IMR-90 (cell line): Measurements from ENCODE around the gene COX7A2L. TPM values are rescaled to one million over a fixed set of nuclear protein-coding genes. Genes with fewer than 3 reads are reported as not detected.

ENCODE experiments used
- ATAC-seq: fragments of 200-7000 bp; cut with Tn5 transposase; 2 replicates; pipeline ENCODE4 v1.9.1; 2020; ENCODE audit warnings: low read depth, mild to moderate bottlenecking, moderate library complexity
- BruUV-seq: library from RNA; stranded (reverse); fragments of 400-500 nt; replicated peaks from 2 replicates; lab custom pipeline; 2021; lab: Mats Ljungman, UMichigan
- CTCF ChIA-PET: fragments of 300-600 bp; formaldehyde crosslinking; extraction: SDS; loops from one replicate; lab custom pipeline; 2021; ENCODE audit warnings: antibody characterized with exemption; lab: Yijun Ruan, JAX
- POLR2A ChIA-PET: fragments of 300-600 bp; sonication (Branson Sonifier 250); formaldehyde crosslinking; loops from one replicate; lab custom pipeline; 2022; ENCODE audit warnings: antibody characterized with exemption; ENCODE audit not compliant: unreplicated experiment; lab: Charles Lee
- DNase-seq: peaks from one replicate; pipeline ENCODE4 v3.0.0; 2013
- H2AFZ ChIP-seq: replicated peaks from 2 replicates; pipeline ENCODE3; 2013; ENCODE audit warnings: low read length, mild to moderate bottlenecking; ENCODE audit not compliant: poor library complexity
- H2AK5ac ChIP-seq: 2 replicates; pipeline ENCODE4 v1.6.1; 2013; ENCODE audit warnings: low read depth, low read length, inconsistent platforms
- H2AK9ac ChIP-seq: replicated peaks from 2 replicates; pipeline ENCODE3; 2013; ENCODE audit warnings: mild to moderate bottlenecking, low read depth, low read length, moderate library complexity; ENCODE audit not compliant: poor library complexity
- H2BK120ac ChIP-seq: 2 replicates; pipeline ENCODE4 v1.6.1; 2013; ENCODE audit warnings: low read depth, low read length, inconsistent platforms
- H2BK15ac ChIP-seq: 3 replicates; pipeline ENCODE4 v1.6.1; 2013; ENCODE audit warnings: low read depth, low read length, inconsistent platforms
- H2BK20ac ChIP-seq: 2 replicates; pipeline ENCODE4 v1.6.1; 2013; ENCODE audit warnings: low read depth, mild to moderate bottlenecking, inconsistent platforms, low read length, moderate library complexity
- H2BK5ac ChIP-seq: 2 replicates; pipeline ENCODE4 v1.6.1; 2013; ENCODE audit warnings: mild to moderate bottlenecking, low read depth, low read length, inconsistent platforms; ENCODE audit not compliant: poor library complexity, severe bottlenecking
- H3K14ac ChIP-seq: replicated peaks from 2 replicates; pipeline ENCODE4 v1.6.1; 2013; ENCODE audit warnings: low read depth, low read length, inconsistent platforms
- H3K18ac ChIP-seq: 2 replicates; pipeline ENCODE4 v1.6.1; 2013; ENCODE audit warnings: low read depth, low read length, control low read depth
- H3K23ac ChIP-seq: 2 replicates; pipeline ENCODE4 v1.6.1; 2013; ENCODE audit warnings: low read depth, low read length, inconsistent platforms
- H3K27ac ChIP-seq: 2 replicates; pipeline ENCODE4 v1.5.1; 2013; ENCODE audit warnings: mild to moderate bottlenecking, control low read depth, low read length; ENCODE audit not compliant: insufficient read depth
- H3K27me3 ChIP-seq: 2 replicates; pipeline ENCODE4 v1.6.1; 2013; ENCODE audit warnings: low read length; ENCODE audit not compliant: control insufficient read depth, insufficient read depth
- H3K36me3 ChIP-seq: 2 replicates; pipeline ENCODE4 v1.6.1; 2013; ENCODE audit warnings: low read length, mixed read lengths; ENCODE audit not compliant: control insufficient read depth, insufficient read depth
- H3K4ac ChIP-seq: 2 replicates; pipeline ENCODE4 v1.6.1; 2013; ENCODE audit warnings: low read depth, low read length, inconsistent platforms
- H3K4me1 ChIP-seq: 2 replicates; pipeline ENCODE4 v1.6.1; 2013; ENCODE audit warnings: low read length, mixed read lengths; ENCODE audit not compliant: control insufficient read depth, insufficient read depth
- H3K4me2 ChIP-seq: 2 replicates; pipeline ENCODE4 v1.6.1; 2013; ENCODE audit warnings: low read depth, mild to moderate bottlenecking, control low read depth, low read length, moderate library complexity
- H3K4me3 ChIP-seq: 2 replicates; pipeline ENCODE4 v1.5.1; 2013; ENCODE audit warnings: low read depth, mild to moderate bottlenecking, control low read depth, low read length, moderate library complexity; ENCODE audit not compliant: insufficient read depth
- H3K56ac ChIP-seq: 2 replicates; pipeline ENCODE4 v1.6.1; 2013; ENCODE audit warnings: low read length, inconsistent platforms; ENCODE audit not compliant: insufficient read depth; ENCODE audit errors: extremely low read depth
- H3K79me1 ChIP-seq, 2 experiments: 2 replicates each; pipeline ENCODE4 v1.6.1; 2013; ENCODE audit warnings: low read length in 2 of 2, inconsistent platforms in 1 of 2, low read depth in 1 of 2
- H3K9ac ChIP-seq: 2 replicates; pipeline ENCODE4 v1.6.1; 2013; ENCODE audit warnings: low read depth, low read length, control low read depth
- H3K9me1 ChIP-seq: 2 replicates; pipeline ENCODE4 v1.6.1; 2013; ENCODE audit warnings: low read length, inconsistent platforms; ENCODE audit not compliant: insufficient read depth
- H3K9me3 ChIP-seq: 2 replicates; pipeline ENCODE4 v1.6.1; 2013; ENCODE audit warnings: low read length; ENCODE audit not compliant: control insufficient read depth, insufficient read depth
- H4K20me1 ChIP-seq: 2 replicates; pipeline ENCODE4 v1.6.1; 2013; ENCODE audit warnings: low read length, inconsistent platforms; ENCODE audit not compliant: insufficient read depth
- H4K5ac ChIP-seq: 2 replicates; pipeline ENCODE4 v1.6.1; 2013; ENCODE audit warnings: mild to moderate bottlenecking, low read depth, low read length, control low read depth
- H4K8ac ChIP-seq, 2 experiments: 2 replicates each; pipeline ENCODE4 v1.6.1; 2013; ENCODE audit warnings: low read depth in 2 of 2, low read length in 2 of 2, control low read depth in 1 of 2, inconsistent platforms in 1 of 2
- H4K91ac ChIP-seq: 2 replicates; pipeline ENCODE4 v1.6.1; 2013; ENCODE audit warnings: low read depth, low read length, inconsistent platforms; ENCODE audit not compliant: insufficient read depth
- CEBPB ChIP-seq: IDR thresholded peaks from 2 replicates; pipeline ENCODE4 v1.6.1; 2012; ENCODE audit warnings: low read depth, low read length, improper control_type of control experiment
- FOS ChIP-seq: fragments of 150-350 bp; IDR thresholded peaks from 2 replicates; pipeline ENCODE4 v1.6.1; 2016; ENCODE audit warnings: low read depth, low read length
- MAFK ChIP-seq: IDR thresholded peaks from 2 replicates; pipeline ENCODE4 v1.6.1; 2012; ENCODE audit warnings: low read depth, low read length, improper control_type of control experiment
- NFE2L2 ChIP-seq: fragments of 150-350 bp; IDR thresholded peaks from 2 replicates; pipeline ENCODE4 v1.6.1; 2016; ENCODE audit warnings: low read depth, mild to moderate bottlenecking, low read length
- POLR2A ChIP-seq: IDR thresholded peaks from 2 replicates; pipeline ENCODE4 v1.6.1; 2012; ENCODE audit warnings: mild to moderate bottlenecking, low read depth, low read length
- RCOR1 ChIP-seq: IDR thresholded peaks from 2 replicates; pipeline ENCODE4 v1.6.1; 2012; ENCODE audit warnings: mild to moderate bottlenecking, low read length, improper control_type of control experiment; ENCODE audit not compliant: insufficient replicate concordance
- RFX5 ChIP-seq: IDR thresholded peaks from 2 replicates; pipeline ENCODE4 v1.8.0; 2012; ENCODE audit warnings: low read depth, mild to moderate bottlenecking, low read length, moderate library complexity
- WGBS, 2 experiments: methylation state at CpG; one replicate each; pipeline versions ENCODE4 v1.1.5 to v1.1.7; 2013; ENCODE audit warnings: missing lambda C conversion rate in 2 of 2; ENCODE audit not compliant: insufficient read length in 1 of 2; ENCODE audit errors: extremely low coverage in 2 of 2; 5-methylcytosine and 5-hydroxymethylcytosine counted together
- dilution Hi-C: fragments of 300-500 bp; cut with HindIII; formaldehyde crosslinking; loops from one replicate; pipeline ENCODE4 v1.14.3; 2018; ENCODE audit warnings: low sequenced_read_pairs; ENCODE audit not compliant: unreplicated experiment
- in situ Hi-C: fragments of 300-500 bp; cut with MboI; formaldehyde crosslinking; loops from 3 replicates; pipeline ENCODE4 v1.14.3; 2019; ENCODE audit warnings: low sequenced_read_pairs, inconsistent platforms, mixed read lengths
- intact Hi-C: fragments of 100-400 bp; cut with micrococcal nuclease; formaldehyde crosslinking; loops from 2 replicates; pipeline ENCODE4 v1.10.0; 2022
- polyA plus RNA-seq, 3 experiments: library from polyadenylated mRNA; depleted of rRNA; stranded (reverse); fragments of >200 nt; gene quantifications; 2 replicates each; pipeline ENCODE4 v1.2.3, GENCODE V29; 2012; ENCODE audit warnings: low replicate concordance in 1 of 3
- total RNA-seq: library from RNA; depleted of rRNA; stranded (reverse); fragments of >200 nt; gene quantifications from 2 replicates; pipeline ENCODE4 v1.2.3, GENCODE V29; 2012
- TF ChIP-seq, protein P1 (sequence below): conservative IDR thresholded peaks from 2 replicates; pipeline ENCODE4 v1.5.1; 2012; ENCODE audit warnings: mild to moderate bottlenecking, low read depth, low read length, improper control_type of control experiment
- TF ChIP-seq, protein P2 (sequence below): fragments of 150-350 bp; IDR thresholded peaks from 2 replicates; pipeline ENCODE4 v1.6.1; 2016; ENCODE audit warnings: low read depth, mild to moderate bottlenecking, low read length, moderate library complexity, borderline replicate concordance

Gene COX7A2L
- total and polyA plus RNA-seq, 2 of the 4 experiments (the other 2 are of a cell fraction) = 123 to 132 TPM

DNA sequence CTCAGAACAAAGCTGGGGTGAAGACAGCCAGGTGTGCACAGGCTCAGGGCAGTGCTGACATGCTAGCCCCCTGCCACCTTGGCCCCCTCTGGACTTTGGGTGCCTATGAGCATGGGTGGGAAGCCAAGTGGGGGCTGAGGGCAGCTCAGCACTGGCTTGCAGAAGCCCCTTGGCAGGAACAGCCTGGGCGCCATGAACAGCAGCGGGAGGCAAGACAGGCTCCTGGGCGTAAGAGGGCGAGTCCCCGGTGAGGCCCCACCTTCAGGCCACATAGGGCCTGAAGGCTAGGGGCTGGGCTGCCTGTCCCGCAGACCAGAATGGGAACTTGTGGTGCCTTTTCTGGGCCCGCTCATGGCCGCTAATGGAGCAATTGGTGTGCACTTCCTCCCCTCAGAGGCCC is 47.0 kb upstream of the COX7A2L start:
- Histone ChIP-seq H4K91ac (no peak overlapping the region), H4K20me1 (no peaks in the 10 kb centered on the region), H3K4me2 (no peak overlapping the region), H4K8ac (no peak overlapping the region), H3K56ac (no peak overlapping the region), H3K4me3 (no peak overlapping the region), H2AFZ (no peak overlapping the region), H3K23ac (no peak overlapping the region), H2AK5ac (no peak overlapping the region), H3K27me3 (peaks cover 8% of the 10 kb centered on the region), H3K4me1 (no peaks in the 10 kb centered on the region), H3K4ac (no peak overlapping the region), H2BK15ac (no peak overlapping the region), H2BK20ac (no peak overlapping the region), H2AK9ac (no peak overlapping the region), H3K18ac (no peak overlapping the region), H3K14ac (no peak overlapping the region), H3K9me3 (no peaks in the 10 kb centered on the region; the same call in 1 of the 2 replicates), H3K36me3 (no peaks in the 10 kb centered on the region), H3K9me1 (no peaks in the 10 kb centered on the region), H2BK120ac (no peak overlapping the region), H3K79me1 (no peaks in the 10 kb centered on the region), H3K27ac (no peak overlapping the region), H4K5ac (no peak overlapping the region), H2BK5ac (no peak overlapping the region), H3K9ac (no peak overlapping the region)
- POLR2A ChIA-PET = no interaction called here
- ATAC-seq = no peak
- TF ChIP-seq MAFK = no peak
- no peak for TF ChIP-seq FOS
- TF ChIP-seq NFE2L2 = no peak
- no peak for TF ChIP-seq POLR2A
- TF ChIP-seq CEBPB = no peak
- TF ChIP-seq, protein P1, sequence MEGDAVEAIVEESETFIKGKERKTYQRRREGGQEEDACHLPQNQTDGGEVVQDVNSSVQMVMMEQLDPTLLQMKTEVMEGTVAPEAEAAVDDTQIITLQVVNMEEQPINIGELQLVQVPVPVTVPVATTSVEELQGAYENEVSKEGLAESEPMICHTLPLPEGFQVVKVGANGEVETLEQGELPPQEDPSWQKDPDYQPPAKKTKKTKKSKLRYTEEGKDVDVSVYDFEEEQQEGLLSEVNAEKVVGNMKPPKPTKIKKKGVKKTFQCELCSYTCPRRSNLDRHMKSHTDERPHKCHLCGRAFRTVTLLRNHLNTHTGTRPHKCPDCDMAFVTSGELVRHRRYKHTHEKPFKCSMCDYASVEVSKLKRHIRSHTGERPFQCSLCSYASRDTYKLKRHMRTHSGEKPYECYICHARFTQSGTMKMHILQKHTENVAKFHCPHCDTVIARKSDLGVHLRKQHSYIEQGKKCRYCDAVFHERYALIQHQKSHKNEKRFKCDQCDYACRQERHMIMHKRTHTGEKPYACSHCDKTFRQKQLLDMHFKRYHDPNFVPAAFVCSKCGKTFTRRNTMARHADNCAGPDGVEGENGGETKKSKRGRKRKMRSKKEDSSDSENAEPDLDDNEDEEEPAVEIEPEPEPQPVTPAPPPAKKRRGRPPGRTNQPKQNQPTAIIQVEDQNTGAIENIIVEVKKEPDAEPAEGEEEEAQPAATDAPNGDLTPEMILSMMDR = no peak
- TF ChIP-seq, protein P2, sequence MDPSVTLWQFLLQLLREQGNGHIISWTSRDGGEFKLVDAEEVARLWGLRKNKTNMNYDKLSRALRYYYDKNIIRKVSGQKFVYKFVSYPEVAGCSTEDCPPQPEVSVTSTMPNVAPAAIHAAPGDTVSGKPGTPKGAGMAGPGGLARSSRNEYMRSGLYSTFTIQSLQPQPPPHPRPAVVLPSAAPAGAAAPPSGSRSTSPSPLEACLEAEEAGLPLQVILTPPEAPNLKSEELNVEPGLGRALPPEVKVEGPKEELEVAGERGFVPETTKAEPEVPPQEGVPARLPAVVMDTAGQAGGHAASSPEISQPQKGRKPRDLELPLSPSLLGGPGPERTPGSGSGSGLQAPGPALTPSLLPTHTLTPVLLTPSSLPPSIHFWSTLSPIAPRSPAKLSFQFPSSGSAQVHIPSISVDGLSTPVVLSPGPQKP = no peak
- TF ChIP-seq RFX5 = no peak
- TF ChIP-seq RCOR1 = no peak
- 90% methylated on average over 2 of the region's 8 CpGs; no CpG with 5 or more reads in 1 of the 2 experiments for WGBS, 2 experiments
- intact Hi-C loops = no loop called here
- BruUV-seq = no TSS peak
- in situ Hi-C loops = no loop called here
- CTCF ChIA-PET = no interaction called here
- no peak for DNase-seq
- dilution Hi-C loops = no loop called here
